Mesothelial cell of epicardium (in vitro differentiated cells): ENCODE results near the gene LPCAT2. TPM values are rescaled to one million over a fixed set of nuclear protein-coding genes. Genes with fewer than 3 reads are reported as not detected.

Source experiments
- DNase-seq, 2 experiments: peaks; one replicate each; pipeline ENCODE4 v3.0.0; 2021; ENCODE audit warnings: low spot score in 2 of 2; ENCODE audit not compliant: unreplicated experiment in 2 of 2
- H3K27ac Mint-ChIP-seq: 2 replicates; pipeline ENCODE4 v1.8.0; 2021; ENCODE audit warnings: mixed read lengths
- H3K27me3 Mint-ChIP-seq: 2 replicates; pipeline ENCODE4 v1.8.0; 2021; ENCODE audit warnings: low read depth, mixed read lengths
- H3K36me3 Mint-ChIP-seq: 2 replicates; pipeline ENCODE4 v1.8.0; 2021; ENCODE audit warnings: mixed read lengths
- H3K4me1 Mint-ChIP-seq: 2 replicates; pipeline ENCODE4 v1.8.0; 2021; ENCODE audit warnings: mixed read lengths
- H3K4me3 Mint-ChIP-seq: 2 replicates; pipeline ENCODE4 v1.8.0; 2021; ENCODE audit warnings: mild to moderate bottlenecking, moderate library complexity, mixed read lengths
- H3K9me3 Mint-ChIP-seq: 2 replicates; pipeline ENCODE4 v1.8.0; 2021; ENCODE audit warnings: mixed read lengths
- CTCF ChIP-seq: fragments of 200-600 bp; sonication (generic); IDR thresholded peaks from one replicate; pipeline ENCODE4 v1.5.0; 2021; ENCODE audit warnings: antibody characterized with exemption; ENCODE audit not compliant: unreplicated experiment
- total RNA-seq: library from RNA; stranded (reverse); gene quantifications from 3 replicates; pipeline ENCODE4 v1.2.1, GENCODE V29; 2021

Gene LPCAT2
- total RNA-seq = 22.4 to 25.1 TPM (median 25.0 TPM) in 3 replicates

GRCh38 chr16:55508941-55509931 is at the start of gene LPCAT2:
Gene LPCAT2, plus strand, starts transcription at chr16:55509072. Its CDS starts 110 bp downstream, at chr16:55509182.
- H3K36me3 Mint-ChIP-seq = peaks cover 36% of the 10 kb centered on the region
- peak within 1 kb of the TSS; percentile 79 for H3K4me3 Mint-ChIP-seq
- peak; percentile 76 to 92 for DNase-seq
- H3K27ac Mint-ChIP-seq = peak within 1 kb of the TSS; percentile 84
- H3K4me1 Mint-ChIP-seq = peaks cover 14% of the 10 kb centered on the region
- H3K9me3 Mint-ChIP-seq = peaks cover 23% of the 10 kb centered on the region
- no peaks in the 10 kb centered on the region for H3K27me3 Mint-ChIP-seq
- TF ChIP-seq CTCF = no peak

GRCh38 chr16:55462241-55462640 is 46.6 kb upstream of the LPCAT2 start:
- TF ChIP-seq CTCF = no peak
- Mint-ChIP-seq H3K4me1 (no peaks in the 10 kb centered on the region), H3K27me3 (peaks cover 1% of the 10 kb centered on the region), H3K36me3 (no peaks in the 10 kb centered on the region), H3K4me3 (no peak overlapping the region), H3K9me3 (no peaks in the 10 kb centered on the region), H3K27ac (no peak overlapping the region)
- no peak for DNase-seq

GRCh38 chr16:55464375-55464774 is 44.5 kb upstream of the LPCAT2 start:
- no peak for TF ChIP-seq CTCF
- no peaks in the 10 kb centered on the region for H3K36me3 Mint-ChIP-seq

GRCh38 chr16:55465077-55465896 is 43.6 kb upstream of the LPCAT2 start:
- peak; percentile 99 for TF ChIP-seq CTCF
- H3K4me1 Mint-ChIP-seq = no peaks in the 10 kb centered on the region
- H3K27me3 Mint-ChIP-seq = no peaks in the 10 kb centered on the region
- H3K4me3 Mint-ChIP-seq = no peak overlapping the region
- H3K27ac Mint-ChIP-seq = no peak overlapping the region
- no peaks in the 10 kb centered on the region for H3K9me3 Mint-ChIP-seq
- peak; percentile 81 to 96 for DNase-seq
- H3K36me3 Mint-ChIP-seq = no peaks in the 10 kb centered on the region

More at GRCh38 chr16:55464375-55464774, 44.5 kb upstream of the LPCAT2 start:
- no peak for DNase-seq
- no peaks in the 10 kb centered on the region for H3K4me1 Mint-ChIP-seq
- peaks cover 1% of the 10 kb centered on the region for H3K27me3 Mint-ChIP-seq
- no peak overlapping the region for H3K27ac Mint-ChIP-seq
- no peak overlapping the region for H3K4me3 Mint-ChIP-seq
- no peaks in the 10 kb centered on the region for H3K9me3 Mint-ChIP-seq

- no peaks in the 10 kb centered on the region for H3K9me3 Mint-ChIP-seq
- DNase-seq = no peak
- no peaks in the 10 kb centered on the region for H3K27me3 Mint-ChIP-seq
- no peak for TF ChIP-seq CTCF
- H3K27ac Mint-ChIP-seq = no peak overlapping the region
- H3K4me1 Mint-ChIP-seq = no peaks in the 10 kb centered on the region
- H3K36me3 Mint-ChIP-seq = no peaks in the 10 kb centered on the region
- H3K4me3 Mint-ChIP-seq = no peak overlapping the region
Measured at GRCh38 chr16:55466209-55466608, 42.7 kb upstream of the LPCAT2 start.
